ENCODE data around the gene MSL3B.
A peak's percentile ranks its signal among the peaks of the same experiment; 100 is the strongest.

MSL3B gene

GRCh38 chr2:233867993-233868532 lies at the start of gene MSL3B:
Gene MSL3B (minus strand): TSS chr2:233868386.
- Histone ChIP-seq H4K20me1 (ENCODE audit: insufficient read depth) (no peaks in the 10 kb centered on the region), H3K27ac (ENCODE audit: low read length) (no peak within 1 kb of the TSS), H3K79me2 (replicated peaks; ENCODE audit: insufficient read depth, low read length) (no peaks in the 10 kb centered on the region), H3K9ac (ENCODE audit: low read length) (no peak within 1 kb of the TSS), H3K9me2 (ENCODE audit: insufficient read depth, low read length) (no peaks in the 10 kb centered on the region), H3K36me3 (ENCODE audit: insufficient read depth, low read length) (no peaks in the 10 kb centered on the region), H3K4me3 (ENCODE audit: low read length) (peak within 1 kb of the TSS; percentile 49), H2AFZ (ENCODE audit: low read depth, low read length) (no peak within 1 kb of the TSS), H3F3A (ENCODE audit: insufficient read depth, low read length, poor library complexity, severe bottlenecking) (no peaks in the 10 kb centered on the region), H3K9me3 (ENCODE audit: low read length) (peaks cover 2% of the 10 kb centered on the region), H3K4me2 (ENCODE audit: low read length) (no peak within 1 kb of the TSS), H3K27me3 (ENCODE audit: insufficient read depth, low read depth, low read length) (no peaks in the 10 kb centered on the region)
- TF ChIP-seq REST (IDR thresholded peaks at IDR 0.05; ENCODE audit: borderline replicate concordance) = no peak
- TF ChIP-seq CTCF (IDR thresholded peaks at IDR 0.05; ENCODE audit: poor library complexity, severe bottlenecking) = no peak
- TF ChIP-seq EZH2 (IDR thresholded peaks at IDR 0.05; ENCODE audit: borderline replicate concordance, insufficient read depth, low read length, poor library complexity, severe bottlenecking) = no peak
- no peak for TF ChIP-seq RAD21 (conservative IDR thresholded peaks at IDR 0.05)
- TF ChIP-seq MXI1 (conservative IDR thresholded peaks at IDR 0.05; ENCODE audit: poor library complexity, severe bottlenecking) = no peak
- TF ChIP-seq EP300 (conservative IDR thresholded peaks at IDR 0.05; ENCODE audit: poor library complexity, severe bottlenecking) = no peak

GRCh38 chr2:233917116-233917515 lies 48.9 kb upstream of the MSL3B start, which contains the start of gene TRPM8:
Gene TRPM8 (plus strand): TSS chr2:233917373. CDS start chr2:233926538, 9,165 bp downstream.
- Histone ChIP-seq H3K4me2 (ENCODE audit: low read length) (no peak within 1 kb of the TSS), H3K4me3 (ENCODE audit: low read length) (no peak within 1 kb of the TSS), H3K27ac (ENCODE audit: low read length) (no peak within 1 kb of the TSS), H3K9ac (ENCODE audit: low read length) (no peak within 1 kb of the TSS), H4K20me1 (ENCODE audit: insufficient read depth) (no peaks in the 10 kb centered on the region), H3K79me2 (replicated peaks; ENCODE audit: insufficient read depth, low read length) (no peaks in the 10 kb centered on the region), H3F3A (ENCODE audit: insufficient read depth, low read length, poor library complexity, severe bottlenecking) (no peaks in the 10 kb centered on the region), H3K36me3 (ENCODE audit: insufficient read depth, low read length) (no peaks in the 10 kb centered on the region), H2AFZ (ENCODE audit: low read depth, low read length) (no peak within 1 kb of the TSS), H3K9me3 (ENCODE audit: low read length) (no peaks in the 10 kb centered on the region), H3K9me2 (ENCODE audit: insufficient read depth, low read length) (no peaks in the 10 kb centered on the region), H3K27me3 (ENCODE audit: insufficient read depth, low read depth, low read length) (no peaks in the 10 kb centered on the region)
- TF ChIP-seq REST (IDR thresholded peaks at IDR 0.05; ENCODE audit: borderline replicate concordance) (no peak), CTCF (IDR thresholded peaks at IDR 0.05; ENCODE audit: poor library complexity, severe bottlenecking) (no peak), EP300 (conservative IDR thresholded peaks at IDR 0.05; ENCODE audit: poor library complexity, severe bottlenecking) (no peak), TAF1 (IDR thresholded peaks at IDR 0.05; ENCODE audit: low read depth) (no peak), RAD21 (conservative IDR thresholded peaks at IDR 0.05) (no peak), EZH2 (IDR thresholded peaks at IDR 0.05; ENCODE audit: borderline replicate concordance, insufficient read depth, low read length, poor library complexity, severe bottlenecking) (no peak), MXI1 (conservative IDR thresholded peaks at IDR 0.05; ENCODE audit: poor library complexity, severe bottlenecking) (no peak), SMC3 (conservative IDR thresholded peaks at IDR 0.05; ENCODE audit: poor library complexity) (no peak), POLR2AphosphoS5 (IDR thresholded peaks at IDR 0.05) (no peak)
